ENCODE measurements around the gene NAV2. TPM values are rescaled to one million over a fixed set of nuclear protein-coding genes. Genes with fewer than 3 reads are reported as not detected.

The NAV2 gene
- polyA plus RNA-seq, 1 donor from 2014 or later: 3.0 TPM

GRCh38 chr11:20065406-20065805, 352.8 kb downstream of the NAV2 start:
- H3K4me3 ChIP-seq (ENCODE audit: low read length): no peak overlapping the region
- no peak overlapping the region for H3K4me2 ChIP-seq (ENCODE audit: low read length)
- no peaks in the 10 kb centered on the region for H3K79me2 ChIP-seq (replicated peaks; ENCODE audit: insufficient read depth, low read length)
- no peaks in the 10 kb centered on the region for H3K9me2 ChIP-seq (ENCODE audit: insufficient read depth, low read length)
- no peaks in the 10 kb centered on the region for H3K36me3 ChIP-seq (ENCODE audit: insufficient read depth, low read length)
- H3F3A ChIP-seq (ENCODE audit: insufficient read depth, low read length, poor library complexity, severe bottlenecking): no peaks in the 10 kb centered on the region
- H3K27me3 ChIP-seq (ENCODE audit: insufficient read depth, low read depth, low read length): no peaks in the 10 kb centered on the region
- H2AFZ ChIP-seq (ENCODE audit: low read depth, low read length): no peak overlapping the region
- no peak for TF ChIP-seq TAF1 (IDR thresholded peaks at IDR 0.05; ENCODE audit: low read depth)
- no peak for TF ChIP-seq SMC3 (conservative IDR thresholded peaks at IDR 0.05; ENCODE audit: poor library complexity)
- no peak for TF ChIP-seq POLR2AphosphoS5 (IDR thresholded peaks at IDR 0.05)
- TF ChIP-seq MXI1 (conservative IDR thresholded peaks at IDR 0.05; ENCODE audit: poor library complexity, severe bottlenecking): no peak
- no peak for TF ChIP-seq CTCF (IDR thresholded peaks at IDR 0.05; ENCODE audit: poor library complexity, severe bottlenecking)
- no peak for TF ChIP-seq RAD21 (conservative IDR thresholded peaks at IDR 0.05)
- TF ChIP-seq EZH2 (IDR thresholded peaks at IDR 0.05; ENCODE audit: borderline replicate concordance, insufficient read depth, low read length, poor library complexity, severe bottlenecking): no peak
- TF ChIP-seq REST (IDR thresholded peaks at IDR 0.05; ENCODE audit: borderline replicate concordance): no peak
- TF ChIP-seq EP300 (conservative IDR thresholded peaks at IDR 0.05; ENCODE audit: poor library complexity, severe bottlenecking): no peak
- no peaks in the 10 kb centered on the region for H3K9me3 ChIP-seq (ENCODE audit: low read length)
- no peak overlapping the region for H3K9ac ChIP-seq (ENCODE audit: low read length)
- H4K20me1 ChIP-seq (ENCODE audit: insufficient read depth): no peaks in the 10 kb centered on the region
- no peak overlapping the region for H3K27ac ChIP-seq (ENCODE audit: low read length)

GRCh38 chr11:20066013-20066782, 353.6 kb downstream of the NAV2 start:
- Histone ChIP-seq H3K27ac (ENCODE audit: low read length) (no peak overlapping the region), H3K4me2 (ENCODE audit: low read length) (no peak overlapping the region), H3K79me2 (replicated peaks; ENCODE audit: insufficient read depth, low read length) (no peaks in the 10 kb centered on the region), H4K20me1 (ENCODE audit: insufficient read depth) (no peaks in the 10 kb centered on the region), H3K36me3 (ENCODE audit: insufficient read depth, low read length) (no peaks in the 10 kb centered on the region), H3K27me3 (ENCODE audit: insufficient read depth, low read depth, low read length) (no peaks in the 10 kb centered on the region), H3K4me3 (ENCODE audit: low read length) (no peak overlapping the region), H3K9me3 (ENCODE audit: low read length) (no peaks in the 10 kb centered on the region), H2AFZ (ENCODE audit: low read depth, low read length) (no peak overlapping the region), H3F3A (ENCODE audit: insufficient read depth, low read length, poor library complexity, severe bottlenecking) (no peaks in the 10 kb centered on the region), H3K9me2 (ENCODE audit: insufficient read depth, low read length) (no peaks in the 10 kb centered on the region), H3K9ac (ENCODE audit: low read length) (no peak overlapping the region)
- TF ChIP-seq RAD21 (conservative IDR thresholded peaks at IDR 0.05): no peak
- no peak for TF ChIP-seq SMC3 (conservative IDR thresholded peaks at IDR 0.05; ENCODE audit: poor library complexity)
- TF ChIP-seq EZH2 (IDR thresholded peaks at IDR 0.05; ENCODE audit: borderline replicate concordance, insufficient read depth, low read length, poor library complexity, severe bottlenecking): no peak
- no peak for TF ChIP-seq POLR2AphosphoS5 (IDR thresholded peaks at IDR 0.05)
- no peak for TF ChIP-seq REST (IDR thresholded peaks at IDR 0.05; ENCODE audit: borderline replicate concordance)
- no peak for TF ChIP-seq MXI1 (conservative IDR thresholded peaks at IDR 0.05; ENCODE audit: poor library complexity, severe bottlenecking)
- no peak for TF ChIP-seq CTCF (IDR thresholded peaks at IDR 0.05; ENCODE audit: poor library complexity, severe bottlenecking)
- TF ChIP-seq TAF1 (IDR thresholded peaks at IDR 0.05; ENCODE audit: low read depth): no peak
- no peak for TF ChIP-seq EP300 (conservative IDR thresholded peaks at IDR 0.05; ENCODE audit: poor library complexity, severe bottlenecking)

Measured in neural cell (in vitro differentiated cells).